GM04503 (cell line): ENCODE results near the gene DOCK3.
"Not testable (repeated sequence)": the region's sequence is repeated elsewhere in the genome, so short reads cannot be mapped to it uniquely, and the experiment has no call there.

Source experiments
- DNase-seq: peaks from one replicate; pipeline ENCODE4 v3.0.0-alpha.2; 2012; ENCODE audit warnings: low read depth

The DOCK3 gene

DNA sequence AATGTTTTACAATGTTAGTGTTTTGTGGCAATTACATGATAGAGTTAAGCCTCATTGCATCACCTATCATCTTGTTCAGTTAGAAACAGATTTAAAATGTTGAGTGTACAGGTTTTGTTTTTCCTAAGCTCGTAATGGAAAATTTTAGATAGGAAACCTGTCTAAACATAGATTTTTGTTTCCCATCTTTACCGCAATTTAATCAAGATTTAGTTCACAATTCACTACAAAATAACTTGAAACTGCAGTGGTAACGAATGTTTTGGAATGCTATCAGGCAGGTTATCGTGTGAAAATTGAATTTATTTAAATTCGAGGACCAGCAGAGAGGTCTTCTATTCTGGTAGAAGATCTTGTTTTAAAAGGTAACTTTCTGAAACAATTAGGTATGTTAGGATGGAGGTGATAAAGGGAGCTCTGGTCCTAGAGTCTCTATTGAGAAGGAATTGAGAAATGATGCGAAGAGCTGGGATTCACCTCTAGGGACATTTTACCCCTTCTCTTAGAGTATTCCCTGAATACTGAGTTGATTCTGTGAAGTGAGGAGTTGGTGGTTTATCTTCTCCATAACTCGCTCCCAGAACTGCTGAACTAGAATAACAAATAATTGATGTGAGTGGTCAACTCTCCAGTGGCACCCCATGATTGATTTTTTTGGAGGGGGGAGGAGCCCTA is 1.4 kb downstream of the DOCK3 start:
- DNase-seq, result no peak

DNA sequence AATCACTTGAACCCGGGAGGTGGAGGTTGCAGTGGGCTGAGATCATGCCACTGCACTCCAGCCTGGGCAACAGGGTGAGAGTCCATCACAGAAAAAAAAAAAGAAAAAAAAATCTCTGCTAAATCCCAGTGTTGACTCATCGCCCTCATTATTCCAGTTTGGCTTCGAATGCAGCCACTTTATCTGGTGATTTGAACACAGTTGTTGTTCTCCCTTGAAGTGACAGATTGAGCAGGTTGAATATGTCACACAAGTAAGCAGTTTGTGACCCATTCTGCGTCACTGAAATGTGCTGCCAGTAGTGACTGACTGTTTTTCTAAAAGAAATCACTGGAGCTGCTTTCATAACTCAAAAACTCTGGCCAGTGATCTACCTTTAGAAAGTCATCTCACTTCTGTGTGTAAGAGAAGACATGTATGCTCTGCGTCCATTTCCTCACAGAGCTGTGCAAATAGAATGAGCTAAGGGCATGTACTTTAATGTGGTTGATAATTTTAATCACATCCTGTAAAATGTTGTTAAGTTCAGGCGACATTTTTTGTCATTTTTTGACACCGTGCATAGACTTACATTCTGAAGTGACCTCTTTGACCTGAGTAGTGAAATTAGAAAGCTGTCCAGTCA is 12.5 kb downstream of the DOCK3 start:
- no peak for DNase-seq

DNA sequence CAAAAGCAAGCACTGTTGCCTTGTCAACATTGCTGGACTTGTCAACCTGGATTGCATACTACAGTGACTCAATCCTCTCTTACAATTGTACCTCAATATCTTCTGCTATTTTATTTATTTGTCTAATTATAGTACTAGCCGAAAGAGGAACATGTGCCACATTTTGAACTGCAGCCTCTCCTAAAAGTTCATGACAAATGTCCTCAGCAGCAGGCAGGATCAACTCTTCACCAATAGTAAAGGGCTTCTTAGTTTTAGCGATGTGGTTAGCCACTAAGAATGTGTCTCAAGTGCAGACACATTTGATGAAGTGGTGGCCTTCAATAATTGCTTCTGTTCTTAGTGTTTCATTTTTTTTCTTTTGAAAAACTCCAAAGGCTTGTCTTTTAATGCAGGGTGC is 13.2 kb downstream of the DOCK3 start:
- no peak for DNase-seq

DNA sequence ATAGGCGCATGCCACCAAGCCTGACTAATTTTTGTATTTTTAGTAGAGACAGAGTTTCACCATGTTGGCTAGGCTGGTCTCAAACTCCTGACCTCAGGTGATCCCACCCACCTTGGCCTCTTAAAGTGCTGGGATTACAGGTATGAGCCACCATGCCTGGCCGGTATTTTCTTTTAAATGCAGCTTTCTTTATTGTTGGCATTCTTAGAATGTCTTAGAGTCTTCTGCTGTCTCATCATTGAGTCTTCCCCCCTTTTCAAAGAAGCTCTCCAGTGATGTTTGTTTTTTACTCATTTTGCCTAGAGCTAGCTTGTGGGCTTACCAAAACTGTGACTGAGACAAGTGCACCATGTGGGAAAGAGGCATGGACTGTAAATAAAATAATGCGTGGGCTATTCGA is 13.9 kb downstream of the DOCK3 start:
- not testable (repeated sequence) for DNase-seq

DNA sequence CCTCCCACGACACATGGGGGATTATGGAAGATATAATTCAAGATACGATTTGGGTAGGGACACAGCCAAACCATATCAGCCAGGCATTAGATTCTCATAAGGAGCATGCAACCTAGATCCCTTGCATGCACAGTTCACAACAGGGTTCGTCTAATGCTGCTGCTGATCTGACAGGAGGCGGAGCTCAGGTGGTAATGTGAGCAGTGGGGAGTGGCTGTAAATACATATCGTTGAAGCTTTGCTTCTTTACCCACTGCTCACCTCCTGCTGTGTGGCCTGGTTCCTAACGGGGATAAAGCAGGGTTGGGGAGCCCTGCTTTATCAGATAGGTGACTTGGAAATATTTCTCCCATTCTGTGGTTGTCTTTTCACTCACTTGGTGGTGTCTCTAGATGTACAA is 14.8 kb downstream of the DOCK3 start:
- DNase-seq, result no peak

DNA sequence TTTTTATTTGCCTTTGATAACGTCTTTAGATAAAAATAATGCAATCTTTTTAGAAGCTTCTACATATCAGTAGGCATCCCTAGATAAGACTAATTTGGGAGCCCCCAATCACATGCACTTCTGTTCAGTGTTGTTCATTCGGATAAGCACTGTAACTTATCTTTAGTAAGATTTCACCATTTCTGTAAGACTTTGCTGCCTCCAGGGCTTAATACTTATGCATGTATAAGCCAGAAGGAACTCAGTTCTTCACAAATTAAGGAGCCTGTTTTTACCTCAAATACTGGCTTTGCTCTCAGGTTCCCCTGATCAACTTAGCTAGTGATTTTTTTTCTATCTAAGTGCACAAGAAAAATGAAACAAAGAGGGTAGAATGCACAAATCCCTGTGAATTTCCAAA is 20.3 kb downstream of the DOCK3 start:
- no peak for DNase-seq

DNA sequence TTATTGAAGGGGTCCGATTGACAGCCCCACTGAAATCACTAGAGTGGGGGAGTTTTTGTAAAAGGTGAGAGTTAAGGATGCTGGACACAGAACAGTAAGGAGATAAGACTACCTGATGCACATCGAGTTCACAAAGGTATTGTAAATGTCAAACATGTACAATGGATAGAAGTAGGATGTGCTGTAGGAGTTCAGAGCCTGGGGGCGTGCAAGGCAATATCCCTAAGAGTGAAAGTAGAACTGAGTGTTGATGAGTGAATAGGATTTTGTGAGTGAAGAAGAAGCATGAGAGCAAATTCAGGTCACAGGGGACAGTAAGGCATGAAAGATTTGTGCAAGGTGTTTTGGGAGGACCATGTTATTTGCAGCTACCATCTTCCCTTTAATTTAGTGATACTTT is 21.5 kb downstream of the DOCK3 start:
- DNase-seq, result no peak

DNA sequence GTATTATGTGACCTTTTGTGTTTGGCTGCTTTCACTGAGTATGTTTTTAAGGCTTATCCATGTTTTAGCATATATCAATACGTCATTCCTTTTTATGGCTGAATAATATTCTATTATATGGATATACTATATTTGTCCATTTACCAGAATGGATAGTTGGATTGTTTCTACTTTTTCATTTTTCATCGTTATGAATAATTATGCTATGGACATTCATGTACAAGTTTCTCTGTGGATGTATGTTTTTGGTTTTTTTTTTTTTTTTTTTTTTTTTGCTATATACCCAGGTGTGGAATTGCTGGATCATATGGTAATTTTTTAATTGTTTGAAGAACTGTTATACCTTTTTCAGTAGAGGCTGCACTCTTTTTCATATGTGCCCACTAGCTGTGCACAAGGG is 23.5 kb downstream of the DOCK3 start:
- no peak for DNase-seq

DNA sequence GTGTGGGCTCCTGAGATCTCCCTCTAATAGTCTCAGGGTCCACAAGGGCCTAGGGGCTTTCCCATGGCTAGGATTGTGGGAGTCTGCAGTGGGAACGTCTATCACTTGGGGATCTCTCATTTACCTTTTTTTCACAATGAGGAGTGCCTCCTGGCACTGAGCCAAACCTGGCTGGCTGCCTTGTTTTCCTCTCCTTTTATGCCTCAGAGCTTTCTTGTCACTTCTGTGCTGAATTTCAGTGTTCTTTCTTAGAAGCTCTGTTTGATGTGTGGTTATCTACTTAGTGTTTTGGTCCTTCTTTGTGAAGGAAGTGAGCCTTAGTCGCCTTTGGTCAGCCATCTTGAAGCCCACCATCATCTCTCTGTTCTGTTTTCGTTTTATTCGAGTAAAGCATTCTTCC is 33.9 kb downstream of the DOCK3 start:
- DNase-seq, result no peak

DNA sequence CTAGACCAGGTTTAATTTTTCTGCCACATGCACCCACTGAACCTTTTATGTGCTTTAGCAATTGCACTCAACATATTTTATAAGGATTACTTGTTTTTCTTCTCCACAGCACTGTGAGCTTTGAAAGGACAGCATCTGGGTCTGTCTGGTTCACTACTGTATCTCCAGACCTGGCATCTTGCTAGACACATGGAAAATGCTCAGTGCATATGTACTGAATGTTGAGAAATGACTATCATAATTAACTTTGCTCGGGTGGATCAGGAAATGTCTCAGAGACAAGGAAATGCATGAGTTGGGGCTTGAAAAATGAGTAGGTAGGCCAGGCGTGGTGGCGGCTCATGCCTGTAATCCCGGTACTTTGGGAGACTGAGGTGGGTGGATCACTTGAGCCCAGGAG is 40.2 kb downstream of the DOCK3 start:
- DNase-seq, result no peak

DNA sequence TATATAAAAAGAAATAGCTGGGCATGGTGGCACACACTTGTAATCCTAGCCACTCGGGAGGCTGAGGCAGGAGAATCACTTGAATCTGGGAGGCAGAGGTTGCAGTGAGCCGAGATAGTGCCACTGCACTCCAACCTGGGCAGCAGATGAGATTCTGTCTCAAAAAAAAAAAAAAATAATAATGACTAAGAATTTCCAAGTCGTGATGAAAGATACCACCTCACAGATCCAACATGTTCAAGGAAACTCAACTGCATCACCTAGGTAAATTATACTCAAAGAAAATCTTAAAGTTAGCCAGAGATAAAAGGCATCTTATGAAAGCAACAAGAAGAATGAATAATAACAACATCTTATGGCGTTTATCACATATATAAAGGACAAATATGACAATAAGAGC is 50.1 kb downstream of the DOCK3 start:
- DNase-seq, result no peak

DNA sequence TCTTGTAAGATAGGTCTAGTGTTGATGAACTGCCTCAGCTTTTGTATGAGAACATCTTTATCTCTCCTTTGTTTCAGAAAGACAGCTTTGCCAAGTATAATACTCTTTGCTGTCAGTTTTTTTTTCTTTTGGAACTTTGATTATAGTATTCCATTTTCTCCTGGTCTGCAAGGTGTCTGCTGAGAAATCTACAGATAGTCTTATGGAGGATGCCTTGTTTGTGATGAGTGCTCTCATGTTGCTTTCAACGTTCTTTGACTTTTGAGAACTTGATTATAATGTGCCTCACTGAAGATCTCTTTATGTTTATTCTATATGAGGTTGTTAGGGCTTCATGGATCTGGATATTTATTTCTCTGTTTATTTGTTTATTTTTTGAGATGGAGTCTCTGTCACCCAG is 60.3 kb downstream of the DOCK3 start:
- DNase-seq, result no peak

DNA sequence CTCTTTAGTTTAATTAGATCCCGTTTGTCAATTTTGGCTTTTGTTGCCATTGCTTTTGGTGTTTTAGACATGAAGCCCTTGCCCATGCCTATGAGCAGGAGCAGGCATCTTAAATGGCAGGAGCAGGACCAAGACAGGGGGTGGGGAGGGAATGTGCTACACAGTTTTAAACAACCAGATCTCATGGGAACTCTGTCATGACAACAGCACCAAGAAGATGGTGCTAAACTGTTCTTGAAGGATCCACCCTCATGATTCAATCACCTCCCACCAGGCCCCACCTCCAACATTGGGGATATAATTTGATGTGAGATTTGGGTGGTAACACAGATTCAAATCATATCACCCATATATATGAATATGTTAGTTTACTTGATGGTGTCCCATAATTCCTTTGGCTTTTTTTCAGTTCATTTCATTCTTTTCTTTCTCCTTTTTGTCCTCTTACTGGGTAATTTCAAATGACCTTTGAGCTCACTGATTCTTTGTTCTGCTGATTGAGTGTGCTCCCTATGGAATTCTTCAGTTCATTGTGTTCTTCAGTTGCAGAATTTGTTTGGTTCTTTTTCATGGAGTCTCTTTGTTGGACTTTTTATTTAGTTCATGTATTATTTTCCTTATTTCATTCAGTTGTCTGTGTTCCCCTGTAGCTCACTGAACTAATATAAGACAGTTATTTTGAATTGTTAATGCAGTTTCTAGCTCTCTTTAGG is 62.6 kb downstream of the DOCK3 start:
- DNase-seq, result no peak

DNA sequence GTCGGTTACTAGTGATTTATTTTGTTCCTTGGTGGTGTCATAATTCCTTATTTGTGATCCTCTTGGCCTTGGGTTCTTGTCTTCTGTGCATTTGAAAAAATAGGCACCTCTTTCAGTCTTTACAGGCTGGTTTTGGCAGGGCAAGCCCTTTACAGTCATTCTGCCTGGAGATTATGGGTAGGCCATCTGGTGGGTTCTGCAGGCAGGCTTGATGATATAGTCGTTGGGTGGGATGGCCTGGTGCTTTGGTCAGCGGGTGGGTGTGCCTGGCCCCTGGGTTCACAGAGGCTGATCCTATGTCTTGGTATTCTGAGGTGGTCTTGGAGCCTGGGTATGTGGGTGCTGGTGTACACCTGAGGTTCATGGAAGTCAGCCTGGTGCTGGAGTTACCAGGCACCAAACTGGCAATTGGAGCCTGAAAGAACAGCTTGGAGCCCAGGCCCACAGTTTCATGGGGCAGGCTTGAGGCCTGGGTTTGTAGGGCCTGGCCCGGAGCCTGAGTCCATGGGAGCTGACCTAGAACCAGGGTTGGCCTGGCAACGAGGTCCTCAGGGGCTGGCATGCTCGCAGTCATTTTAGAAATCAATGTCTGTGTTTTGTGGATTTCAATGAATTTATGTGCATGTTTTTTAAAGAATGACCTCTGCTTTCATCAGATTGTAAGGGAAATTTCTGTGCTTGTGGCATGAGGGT is 63.3 kb downstream of the DOCK3 start:
- DNase-seq, result no peak

DNA sequence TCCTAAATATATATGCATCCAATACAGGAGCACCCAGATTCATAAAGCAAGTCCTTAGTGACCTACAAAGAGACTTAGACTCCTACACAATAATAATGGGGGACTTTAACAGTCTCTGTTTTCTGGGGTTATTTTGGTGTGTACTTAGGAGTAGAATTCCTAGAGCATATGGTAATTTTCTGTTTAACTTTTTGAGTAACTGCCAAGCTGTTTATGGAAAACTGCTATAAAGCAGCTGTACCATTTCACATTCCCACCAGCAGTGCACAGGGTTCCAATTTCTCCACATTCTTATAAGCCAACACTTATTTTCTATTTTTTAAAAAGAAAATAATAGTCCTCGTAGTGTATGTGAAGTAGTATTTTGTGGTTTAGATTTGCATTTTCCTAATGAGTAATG is 68.9 kb downstream of the DOCK3 start:
- no peak for DNase-seq

DNA sequence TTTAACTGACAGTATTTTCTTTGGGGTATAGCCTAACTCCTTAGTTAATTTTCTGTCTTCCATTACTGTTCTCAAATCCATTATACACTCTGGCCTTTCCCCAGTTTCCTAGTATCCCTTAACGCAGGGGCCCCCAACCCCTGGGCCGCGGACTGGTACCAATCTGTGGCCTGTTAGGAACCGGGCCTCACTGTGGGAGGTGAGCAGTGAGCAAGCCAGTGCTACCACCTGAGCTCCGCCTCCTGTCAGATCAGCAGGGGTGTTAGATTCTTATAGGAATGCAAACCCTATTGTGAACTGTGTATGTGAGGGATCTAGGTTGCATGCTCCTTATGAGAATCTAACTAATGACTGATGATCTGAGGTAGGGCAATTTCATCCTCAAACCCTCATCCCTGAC is 75.1 kb downstream of the DOCK3 start:
- no peak for DNase-seq

DNA sequence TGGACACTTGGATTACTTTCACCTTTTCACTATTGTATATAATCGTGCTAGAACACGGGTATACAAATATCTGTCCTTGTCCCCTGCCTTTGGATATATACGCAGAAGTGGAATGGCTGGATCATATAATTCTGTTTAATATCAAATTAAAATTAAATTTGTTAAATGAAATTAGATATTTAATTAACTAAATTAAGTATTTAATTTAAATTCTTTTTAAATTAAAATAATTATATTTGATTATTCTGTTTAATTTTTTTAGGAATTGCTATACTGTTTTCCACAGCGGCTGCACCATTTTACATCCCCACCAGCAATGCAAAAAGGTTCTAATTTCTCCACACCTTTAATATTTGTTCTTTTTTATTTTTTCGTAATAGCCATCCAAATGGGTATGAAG is 84.3 kb downstream of the DOCK3 start:
- no peak for DNase-seq

DNA sequence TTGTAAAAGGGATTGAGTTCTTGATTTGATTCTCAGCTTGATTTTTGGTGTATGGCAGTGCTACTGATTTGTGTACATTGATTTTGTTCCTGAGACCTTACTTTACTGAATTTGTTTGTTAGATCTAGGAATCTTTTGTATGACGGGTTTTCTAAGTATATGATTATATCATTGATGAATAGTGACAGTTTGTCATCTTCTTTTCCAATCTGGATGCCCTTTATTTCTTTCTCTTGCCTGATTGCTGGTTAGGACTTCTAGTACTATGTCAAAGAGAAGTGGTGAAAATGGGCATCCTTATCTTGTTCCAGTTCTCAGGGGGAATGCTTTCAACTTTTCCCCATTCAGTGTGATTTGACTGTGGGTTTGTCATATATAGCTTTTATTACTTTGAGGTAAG is 103.0 kb downstream of the DOCK3 start:
- no peak for DNase-seq

DNA sequence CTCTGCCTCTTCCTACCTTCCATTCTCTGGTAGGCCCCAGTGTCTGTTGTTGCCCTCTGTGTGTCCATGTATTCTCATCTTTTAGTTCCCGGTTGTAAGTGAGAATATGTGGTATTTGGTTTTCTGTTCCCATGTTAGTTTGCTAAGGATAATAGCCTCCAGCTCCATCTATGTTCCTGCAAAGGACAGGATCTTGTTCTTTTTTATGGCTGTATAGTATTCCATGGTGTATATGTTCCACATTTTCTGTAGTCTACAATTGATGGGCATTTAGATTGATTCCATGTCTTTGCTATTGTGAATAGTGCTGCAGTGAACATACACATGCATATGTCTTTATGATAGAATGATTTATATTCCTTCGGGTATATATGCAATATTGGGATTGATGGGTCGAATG is 107.0 kb downstream of the DOCK3 start:
- DNase-seq, result not testable (repeated sequence)

DNA sequence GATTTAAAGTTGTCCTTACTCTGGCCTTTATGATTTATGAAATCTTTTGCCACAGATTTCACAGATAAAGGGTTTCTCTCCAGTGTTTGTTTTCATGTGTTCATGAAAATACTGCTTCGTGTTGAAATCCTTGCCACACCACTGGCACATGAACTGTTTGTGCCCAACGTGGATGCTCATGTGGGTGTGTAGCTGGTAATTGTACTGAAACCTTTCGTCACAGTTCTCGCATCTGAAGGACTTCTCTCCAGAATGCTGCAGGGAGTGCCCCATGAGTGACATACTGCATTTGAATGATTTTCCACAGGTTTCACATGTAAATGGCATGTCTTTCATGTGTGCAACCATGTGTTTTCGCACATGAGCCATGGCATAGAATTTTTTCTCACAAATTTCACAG is 111.9 kb downstream of the DOCK3 start:
- no peak for DNase-seq

DNA sequence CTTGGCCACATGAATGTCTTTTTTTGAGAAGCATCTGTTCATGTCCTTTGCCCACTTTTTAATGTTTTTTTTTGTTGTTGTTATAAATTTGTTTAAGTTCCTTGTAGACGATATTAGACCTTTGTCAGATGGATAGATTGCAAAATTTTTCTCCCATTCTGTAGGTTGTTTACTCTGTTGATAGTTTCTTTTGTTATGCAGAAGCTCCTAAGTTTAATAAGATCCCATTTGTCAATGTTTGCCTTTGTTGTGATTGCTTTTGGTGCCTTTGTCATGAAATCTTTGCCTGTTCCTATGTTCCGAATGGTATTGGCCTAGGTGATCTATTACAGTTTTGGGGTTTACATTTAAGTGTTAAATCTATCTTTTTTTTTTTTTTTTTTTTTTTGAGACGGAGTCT is 116.2 kb downstream of the DOCK3 start:
- not testable (repeated sequence) for DNase-seq

DNA sequence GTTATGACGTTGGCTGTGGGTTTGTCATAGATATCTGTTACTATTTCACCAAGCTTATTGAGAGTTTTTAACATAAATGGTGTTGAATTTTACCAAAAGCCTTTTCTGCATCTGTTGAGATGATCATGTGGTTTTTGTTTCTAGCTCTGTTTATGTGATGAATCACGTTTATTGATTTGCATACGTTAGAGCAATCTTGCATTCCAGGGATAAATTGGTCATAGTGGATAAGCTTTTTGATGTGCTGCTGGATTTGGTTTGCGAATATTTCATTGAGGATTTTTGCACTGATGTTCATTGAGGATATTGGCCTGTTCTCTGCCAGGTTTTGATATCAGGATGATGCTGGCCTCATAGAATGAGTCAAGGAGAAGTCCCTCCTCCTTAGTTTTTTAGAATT is 117.8 kb downstream of the DOCK3 start:
- no peak for DNase-seq

DNA sequence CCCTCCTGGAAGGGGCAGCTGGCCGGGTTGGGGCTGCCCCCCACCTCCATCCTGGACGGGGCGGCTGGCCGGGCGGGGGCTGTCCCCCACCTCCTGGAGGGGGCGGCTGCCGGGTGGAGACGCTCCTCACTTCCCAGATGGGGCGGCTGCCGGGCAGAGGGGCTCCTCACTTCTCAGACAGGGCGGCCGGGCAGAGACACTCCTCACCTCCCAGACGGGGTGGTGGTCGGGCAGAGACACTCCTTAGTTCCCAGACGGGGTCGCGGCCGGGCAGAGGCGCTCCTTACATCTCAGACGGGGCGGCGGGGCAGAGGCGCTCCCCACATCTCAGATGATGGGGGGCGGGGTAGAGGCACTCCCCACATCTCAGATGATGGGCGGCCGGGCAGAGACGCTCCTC is 129.1 kb downstream of the DOCK3 start:
- DNase-seq, result not testable (repeated sequence)
